GM12878 (cell line): Measurements from ENCODE around the gene PHLDA3. TPM values are rescaled to one million over a fixed set of nuclear protein-coding genes. Genes with fewer than 3 reads are reported as not detected.

Experiments
- ATAC-seq: fragments of 200-7000 bp; cut with Tn5 transposase; 3 replicates; pipeline ENCODE4 v1.9.1; 2020; ENCODE audit warnings: mild to moderate bottlenecking, moderate library complexity
- BruUV-seq: library from RNA; stranded (reverse); fragments of 400-500 nt; replicated peaks from 2 replicates; lab custom pipeline; 2021; lab: Mats Ljungman, UMichigan
- CTCF ChIA-PET: fragments of 300-600 bp; sonication (Branson Sonifier 250); formaldehyde crosslinking; extraction: SDS; loops from one replicate; lab custom pipeline; 2021; ENCODE audit warnings: inconsistent platforms; lab: Yijun Ruan, JAX
- POLR2A ChIA-PET: fragments of 350-600 bp; formaldehyde crosslinking; extraction: SDS; loops from one replicate; lab custom pipeline; 2021; ENCODE audit warnings: inconsistent platforms; lab: Charles Lee
- RAD21 ChIA-PET: fragments of 300-600 bp; sonication (Branson Sonifier 250); formaldehyde crosslinking; loops from one replicate; lab custom pipeline; 2023; ENCODE audit warnings: antibody characterized with exemption; ENCODE audit not compliant: unreplicated experiment; lab: Charles Lee
- SMC1A ChIA-PET: fragments of 300-600 bp; sonication (Branson Sonifier 250); formaldehyde crosslinking; loops from one replicate; lab custom pipeline; 2023; ENCODE audit not compliant: unreplicated experiment, uncharacterized antibody; lab: Charles Lee
- DNase-seq: peaks from one replicate; pipeline ENCODE4 v3.0.0-alpha.2; 2011; ENCODE audit warnings: low read depth, low spot score
- FAIRE-seq: peaks from 3 replicates; lab custom pipeline; 2011; peaks lifted over from hg19 to GRCh38; lab: Jason Lieb, UNC
- H2AFZ ChIP-seq: 2 replicates; pipeline ENCODE4 v1.6.0; 2011; ENCODE audit warnings: low read depth, low read length, control low read depth; ENCODE audit not compliant: control insufficient read depth
- H3K27ac ChIP-seq: 2 replicates; pipeline ENCODE4 v1.5.1; 2011; ENCODE audit warnings: control low read depth; ENCODE audit not compliant: control insufficient read depth, insufficient read depth
- H3K27me3 ChIP-seq, 2 experiments: replicated peaks in 1 of 2; 2 replicates each; pipeline versions ENCODE4 v1.6.0 to v1.6.1; 2011; ENCODE audit warnings: low read length in 1 of 2; ENCODE audit not compliant: control insufficient read depth in 2 of 2, insufficient read depth in 2 of 2
- H3K36me3 ChIP-seq, 2 experiments: 2 replicates each; pipeline ENCODE4 v1.5.1; 2011; ENCODE audit warnings: low read length in 1 of 2; ENCODE audit not compliant: control insufficient read depth in 2 of 2, insufficient read depth in 2 of 2
- H3K4me1 ChIP-seq: 2 replicates; pipeline ENCODE4 v1.6.1; 2011; ENCODE audit warnings: mild to moderate bottlenecking, low read length, moderate library complexity, mixed read lengths; ENCODE audit not compliant: control insufficient read depth, insufficient read depth
- H3K4me2 ChIP-seq: 2 replicates; pipeline ENCODE4 v1.6.0; 2011; ENCODE audit warnings: control low read depth; ENCODE audit not compliant: control insufficient read depth, insufficient read depth
- H3K4me3 ChIP-seq: fragments of 200-600 bp; sonication (generic); 2 replicates; pipeline ENCODE4 v1.5.1; 2016
- H3K79me2 ChIP-seq: 2 replicates; pipeline ENCODE4 v1.6.0; 2011; ENCODE audit warnings: low read length; ENCODE audit not compliant: control insufficient read depth, insufficient read depth
- H3K9ac ChIP-seq: 2 replicates; pipeline ENCODE4 v1.8.0; 2011; ENCODE audit warnings: low read length, control low read depth, mixed read lengths; ENCODE audit not compliant: control insufficient read depth, insufficient read depth
- H3K9me3 ChIP-seq: replicated peaks from 3 replicates; pipeline ENCODE4 v1.5.1; 2011; ENCODE audit warnings: mild to moderate bottlenecking, low read length; ENCODE audit not compliant: control insufficient read depth, insufficient read depth
- H4K20me1 ChIP-seq: 2 replicates; pipeline ENCODE4 v1.6.0; 2011; ENCODE audit not compliant: control insufficient read depth, insufficient read depth
- CHD2 ChIP-seq: IDR thresholded peaks from 2 replicates; pipeline ENCODE4 v1.6.1; 2011; ENCODE audit warnings: low read depth, low read length, improper control_type of control experiment, borderline replicate concordance
- MEF2B ChIP-seq: fragments of 450-650 bp; IDR thresholded peaks from 2 replicates; pipeline ENCODE4 v1.6.1; 2018; ENCODE audit warnings: mild to moderate bottlenecking, moderate library complexity; ENCODE audit not compliant: partially characterized antibody, poor library complexity, severe bottlenecking
- REST ChIP-seq: IDR thresholded peaks from 2 replicates; pipeline ENCODE4 v1.6.1; 2012; ENCODE audit warnings: mild to moderate bottlenecking, low read depth, low read length
- SMAD1 ChIP-seq: fragments of 450-650 bp; IDR thresholded peaks from 2 replicates; pipeline ENCODE4 v1.6.1; 2018; ENCODE audit warnings: mild to moderate bottlenecking, low read depth; ENCODE audit not compliant: partially characterized antibody
- YBX1 ChIP-seq: fragments of 450-650 bp; IDR thresholded peaks from 2 replicates; pipeline ENCODE4 v1.6.1; 2016; ENCODE audit warnings: antibody characterized with exemption
- ZBTB11 ChIP-seq: fragments of 450-650 bp; formaldehyde crosslinking; IDR thresholded peaks from 2 replicates; pipeline ENCODE4 v1.5.0; 2022; ENCODE audit warnings: mild to moderate bottlenecking, missing genetic modification characterization
- ZBTB33 ChIP-seq: fragments of 450-650 bp; IDR thresholded peaks from 2 replicates; pipeline ENCODE4 v1.6.1; 2017; ENCODE audit warnings: mild to moderate bottlenecking
- WGBS: methylation state at CpG from one replicate; pipeline ENCODE4 v1.1.6; 2016; ENCODE audit warnings: low lambda C conversion rate; ENCODE audit not compliant: insufficient replicate concordance, insufficient coverage; ENCODE audit errors: missing lambda C conversion rate; 5-methylcytosine and 5-hydroxymethylcytosine counted together
- in situ Hi-C: fragments of 300-500 bp; cut with MboI; formaldehyde crosslinking; loops from 9 replicates; pipeline ENCODE4 v1.14.3; 2018; ENCODE audit warnings: mixed read lengths
- intact Hi-C: fragments of 100-400 bp; cut with micrococcal nuclease; formaldehyde crosslinking; loops from one replicate; pipeline ENCODE4 v1.14.2; 2022; ENCODE audit not compliant: unreplicated experiment
- polyA plus RNA-seq, 11 experiments: library from polyadenylated mRNA; depleted of rRNA in 4 of 11; unstranded in 6 of 11; stranded (reverse) in 5 of 11; fragments of >200 nt; fragmentation: Nextera tagmentation in 4 of 11; fragmentation: Illumina TruSeq in 1 of 11; extraction: Ambion mirVana in 4 of 11; extraction: Trizol in 1 of 11; gene quantifications; 1 replicate in 1 of 11; 2 replicates in 10 of 11; pipeline versions ENCODE4 v1.2.1 to v1.2.3, GENCODE V29; 2011 to 2016; ENCODE audit warnings: inconsistent platforms in 2 of 11, missing spikeins in 2 of 11, low read depth in 1 of 11
- total RNA-seq, 4 experiments: library from RNA; depleted of rRNA in 3 of 4; stranded (reverse); fragments of >200 nt in 3 of 4; fragmentation: Illumina TruSeq in 1 of 4; extraction: Trizol in 1 of 4; gene quantifications; 2 replicates each; pipeline versions ENCODE4 v1.2.1 to v1.2.3, GENCODE V29; 2013 to 2021
- TF ChIP-seq, protein P1 (sequence below): fragments of 450-650 bp; IDR thresholded peaks from 2 replicates; pipeline ENCODE4 v1.6.1; 2016; ENCODE audit warnings: mild to moderate bottlenecking, moderate library complexity, borderline replicate concordance

The PHLDA3 gene
- total and polyA plus RNA-seq, 10 of the 15 experiments (the other 5 are each of a cell fraction or from before 2014, with no cell fraction given): 0.60 to 57.4 (median 21.8) TPM

DNA sequence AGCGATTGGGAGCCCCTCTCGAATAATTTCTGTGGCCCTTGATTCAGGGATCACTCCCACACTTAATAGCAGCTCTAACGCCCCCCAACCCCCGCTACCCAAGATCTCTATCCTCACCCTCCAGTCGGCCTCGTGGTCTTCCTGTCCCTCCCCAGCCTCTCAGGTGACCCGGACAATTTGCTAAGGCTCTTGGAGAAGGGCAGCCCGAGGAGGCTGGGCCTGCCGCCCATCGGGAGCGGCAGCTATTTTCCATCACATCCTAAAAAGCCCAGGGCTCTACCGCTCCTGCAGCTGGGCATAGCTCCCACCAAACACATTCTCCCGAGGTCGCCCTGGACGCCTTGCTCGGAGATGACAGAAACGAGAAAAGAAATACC lies 12.0 kb upstream of the PHLDA3 start:
- Histone ChIP-seq H3K27me3 (no peaks in the 10 kb centered on the region), H2AFZ (peak overlapping the region; percentile 55), H3K9me3 (no peaks in the 10 kb centered on the region), H3K4me2 (peak overlapping the region; percentile 78), H3K4me1 (peaks cover 51% of the 10 kb centered on the region), H3K4me3 (peak overlapping the region; percentile 57; the same call in 1 of the 2 replicates), H3K79me2 (no peaks in the 10 kb centered on the region), H4K20me1 (no peaks in the 10 kb centered on the region), H3K27ac (no peak overlapping the region), H3K9ac (peak overlapping the region; percentile 18; the same call in 1 of the 2 replicates), H3K36me3 (peaks cover 0 to 9% of the 10 kb centered on the region in 2 experiments; a peak in 3 of 4 replicates)
- POLR2A ChIA-PET: interaction anchor here (0.9 to 5.2 kb wide), 8 partner anchors 13 to 75 kb away, joined by 4 to 68 read pairs (median 10); partner anchors contain the start of genes CSRP1 and PHLDA3
- BruUV-seq: no TSS peak
- CTCF ChIA-PET: interaction anchor here (0.5 to 17.1 kb wide), 36 partner anchors 9 to 679 kb away, joined by 3 to 814 read pairs (median 12); partner anchors contain the start of genes CSRP1, PHLDA3, PTPN7 and TNNI1
- FAIRE-seq: no peak
- in situ Hi-C loops (no loop called here), intact Hi-C loops (no loop called here)
- TF ChIP-seq SMAD1 (no peak), CHD2 (no peak), ZBTB11 (CRISPR knock-in tag) (no peak), REST (no peak), ZBTB33 (no peak), YBX1 (no peak), MEF2B (no peak)
- TF ChIP-seq, protein P1, sequence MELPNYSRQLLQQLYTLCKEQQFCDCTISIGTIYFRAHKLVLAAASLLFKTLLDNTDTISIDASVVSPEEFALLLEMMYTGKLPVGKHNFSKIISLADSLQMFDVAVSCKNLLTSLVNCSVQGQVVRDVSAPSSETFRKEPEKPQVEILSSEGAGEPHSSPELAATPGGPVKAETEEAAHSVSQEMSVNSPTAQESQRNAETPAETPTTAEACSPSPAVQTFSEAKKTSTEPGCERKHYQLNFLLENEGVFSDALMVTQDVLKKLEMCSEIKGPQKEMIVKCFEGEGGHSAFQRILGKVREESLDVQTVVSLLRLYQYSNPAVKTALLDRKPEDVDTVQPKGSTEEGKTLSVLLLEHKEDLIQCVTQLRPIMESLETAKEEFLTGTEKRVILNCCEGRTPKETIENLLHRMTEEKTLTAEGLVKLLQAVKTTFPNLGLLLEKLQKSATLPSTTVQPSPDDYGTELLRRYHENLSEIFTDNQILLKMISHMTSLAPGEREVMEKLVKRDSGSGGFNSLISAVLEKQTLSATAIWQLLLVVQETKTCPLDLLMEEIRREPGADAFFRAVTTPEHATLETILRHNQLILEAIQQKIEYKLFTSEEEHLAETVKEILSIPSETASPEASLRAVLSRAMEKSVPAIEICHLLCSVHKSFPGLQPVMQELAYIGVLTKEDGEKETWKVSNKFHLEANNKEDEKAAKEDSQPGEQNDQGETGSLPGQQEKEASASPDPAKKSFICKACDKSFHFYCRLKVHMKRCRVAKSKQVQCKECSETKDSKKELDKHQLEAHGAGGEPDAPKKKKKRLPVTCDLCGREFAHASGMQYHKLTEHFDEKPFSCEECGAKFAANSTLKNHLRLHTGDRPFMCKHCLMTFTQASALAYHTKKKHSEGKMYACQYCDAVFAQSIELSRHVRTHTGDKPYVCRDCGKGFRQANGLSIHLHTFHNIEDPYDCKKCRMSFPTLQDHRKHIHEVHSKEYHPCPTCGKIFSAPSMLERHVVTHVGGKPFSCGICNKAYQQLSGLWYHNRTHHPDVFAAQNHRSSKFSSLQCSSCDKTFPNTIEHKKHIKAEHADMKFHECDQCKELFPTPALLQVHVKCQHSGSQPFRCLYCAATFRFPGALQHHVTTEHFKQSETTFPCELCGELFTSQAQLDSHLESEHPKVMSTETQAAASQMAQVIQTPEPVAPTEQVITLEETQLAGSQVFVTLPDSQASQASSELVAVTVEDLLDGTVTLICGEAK: 0 out of 2 replicates have a peak, but pooled peaks have one; percentile 34
- no peak for DNase-seq
- WGBS: 2% methylated on average over 17 of the region's 17 CpGs
- SMC1A ChIA-PET: interaction anchor here (0.9 to 17.2 kb wide), 19 partner anchors 9 to 96 kb away, joined by 3 to 514 read pairs (median 6); partner anchors contain the start of genes CSRP1 and PHLDA3
- ATAC-seq: no peak
- RAD21 ChIA-PET: interaction anchor here (0.7 to 14.2 kb wide), 19 partner anchors 9 to 229 kb away, joined by 3 to 505 read pairs (median 6); partner anchors contain the start of genes CSRP1 and PHLDA3
